Measurements from ENCODE around the gene OR52L1. TPM values are rescaled to one million over a fixed set of nuclear protein-coding genes. Genes with fewer than 3 reads are reported as not detected.
"Not testable (repeated sequence)": the region's sequence is repeated elsewhere in the genome, so short reads cannot be mapped to it uniquely, and the experiment has no call there.

OR52L1 gene
- not detected for total RNA-seq

- no peak for DNase-seq
These were observed at the start of gene OR52L1 for GRCh38 chr11:5986885-5987284. Gene OR52L1 (minus strand): TSS chr11:5986985. CDS start chr11:5986930, 55 bp downstream.

GRCh38 chr11:6030708-6031405, 44.1 kb upstream of the OR52L1 start, which contains the start of gene OR56A1:
Gene OR56A1 (minus strand): TSS chr11:6030758. CDS start chr11:6027692, 3,066 bp downstream.
- DNase-seq, result no peak

- DNase-seq, result no peak
These were observed 40.7 kb upstream of the OR52L1 start for GRCh38 chr11:6027501-6027900.

- no peak for DNase-seq
These were observed 38.3 kb upstream of the OR52L1 start for GRCh38 chr11:6025056-6025455.

GRCh38 chr11:6022956-6023355, 36.2 kb upstream of the OR52L1 start:
- no peak for DNase-seq

- no peak for DNase-seq
These were observed 26.3 kb upstream of the OR52L1 start for GRCh38 chr11:6013042-6013441.

- no peak for DNase-seq
These were observed 25.4 kb upstream of the OR52L1 start for GRCh38 chr11:6012035-6012668.

- DNase-seq, result no peak
These were observed 20.1 kb upstream of the OR52L1 start, which contains the start of gene OR56A4 for GRCh38 chr11:6006846-6007245. Gene OR56A4 (minus strand): TSS chr11:6006946. CDS start chr11:6002992, 3,954 bp downstream.

GRCh38 chr11:6006395-6006794, 19.6 kb upstream of the OR52L1 start:
- no peak for DNase-seq

GRCh38 chr11:6002202-6002699, 15.5 kb upstream of the OR52L1 start:
- no peak for DNase-seq

GRCh38 chr11:5994791-5995190, 8.0 kb upstream of the OR52L1 start:
- no peak for DNase-seq

- DNase-seq, result no peak
These were observed 5.9 kb upstream of the OR52L1 start for GRCh38 chr11:5992604-5993251.

- no peak for DNase-seq
These were observed 5.4 kb upstream of the OR52L1 start for GRCh38 chr11:5992150-5992549.

- no peak for DNase-seq
These were observed 2.4 kb upstream of the OR52L1 start for GRCh38 chr11:5989203-5989602.

GRCh38 chr11:5983443-5983842, 3.3 kb downstream of the OR52L1 start:
- no peak for DNase-seq

- no peak for DNase-seq
These were observed 13.3 kb downstream of the OR52L1 start for GRCh38 chr11:5973530-5973929.

GRCh38 chr11:5968394-5968793, 18.4 kb downstream of the OR52L1 start, which contains the start of gene OR56A5:
Gene OR56A5 (minus strand): TSS chr11:5968494. CDS start chr11:5968494, 0 bp downstream.
- DNase-seq, result no peak

- DNase-seq, result no peak
These were observed 19.1 kb downstream of the OR52L1 start for GRCh38 chr11:5967708-5968107.

GRCh38 chr11:5966958-5967357, 19.8 kb downstream of the OR52L1 start:
- DNase-seq, result no peak

- DNase-seq, result not testable (repeated sequence)
These were observed 26.0 kb downstream of the OR52L1 start for GRCh38 chr11:5960704-5961320.

GRCh38 chr11:5955586-5955985, 31.2 kb downstream of the OR52L1 start:
- no peak for DNase-seq

- DNase-seq, result no peak
These were observed 44.8 kb downstream of the OR52L1 start, which contains the start of gene OR56A3 for GRCh38 chr11:5941951-5942350. Gene OR56A3 (plus strand): TSS chr11:5942251. CDS start chr11:5947347, 5,096 bp downstream.
